ENCODE data around the gene MSANTD2.
A peak's percentile ranks its signal among the peaks of the same experiment; 100 is the strongest.

Gene MSANTD2

GRCh38 chr11:124740277-124740882, 59.8 kb downstream of the MSANTD2 start:
- peaks cover 93% of the 10 kb centered on the region for H3K27me3 ChIP-seq (replicated peaks; ENCODE audit: control insufficient read depth, insufficient read depth, low read length)
- H3K9me3 ChIP-seq (ENCODE audit: control insufficient read depth, low read length): no peaks in the 10 kb centered on the region
- no peak overlapping the region for H3K9ac ChIP-seq (ENCODE audit: low read length)
- H3K4me1 ChIP-seq (ENCODE audit: control insufficient read depth, insufficient read depth, low read length): peaks cover 5% of the 10 kb centered on the region
- H3K36me3 ChIP-seq (ENCODE audit: control insufficient read depth, insufficient read depth, low read length, severe bottlenecking): no peaks in the 10 kb centered on the region
- DNase-seq (ENCODE audit: low read depth): peak; percentile 57
- H3K4me3 ChIP-seq (ENCODE audit: low read length): peak overlapping the region; percentile 72

- H3K27me3 ChIP-seq (replicated peaks; ENCODE audit: control insufficient read depth, insufficient read depth, low read length): peaks cover 93% of the 10 kb centered on the region
Measured at GRCh38 chr11:124739479-124740276, 60.5 kb downstream of the MSANTD2 start, which contains the start of gene NRGN. Gene NRGN, plus strand, starts transcription at chr11:124739942. Its CDS starts 143 bp downstream, at chr11:124740085.

GRCh38 chr11:124738713-124739478, 61.3 kb downstream of the MSANTD2 start:
- H3K9me3 ChIP-seq (ENCODE audit: control insufficient read depth, low read length): no peaks in the 10 kb centered on the region
- no peak for DNase-seq (ENCODE audit: low read depth)
- no peaks in the 10 kb centered on the region for H3K36me3 ChIP-seq (ENCODE audit: control insufficient read depth, insufficient read depth, low read length, severe bottlenecking)
- H3K4me3 ChIP-seq (ENCODE audit: low read length): peak overlapping the region; percentile 73
- H3K9ac ChIP-seq (ENCODE audit: low read length): no peak overlapping the region
- peaks cover 90% of the 10 kb centered on the region for H3K27me3 ChIP-seq (replicated peaks; ENCODE audit: control insufficient read depth, insufficient read depth, low read length)
- peaks cover 5% of the 10 kb centered on the region for H3K4me1 ChIP-seq (ENCODE audit: control insufficient read depth, insufficient read depth, low read length)

More at GRCh38 chr11:124739479-124740276, 60.5 kb downstream of the MSANTD2 start, which contains the start of gene NRGN:
- peak; percentile 98 for DNase-seq (ENCODE audit: low read depth)
- H3K9ac ChIP-seq (ENCODE audit: low read length): no peak within 1 kb of the TSS
- H3K9me3 ChIP-seq (ENCODE audit: control insufficient read depth, low read length): no peaks in the 10 kb centered on the region
- H3K4me3 ChIP-seq (ENCODE audit: low read length): peak within 1 kb of the TSS; percentile 73
- peaks cover 5% of the 10 kb centered on the region for H3K4me1 ChIP-seq (ENCODE audit: control insufficient read depth, insufficient read depth, low read length)
- H3K36me3 ChIP-seq (ENCODE audit: control insufficient read depth, insufficient read depth, low read length, severe bottlenecking): no peaks in the 10 kb centered on the region

- Histone ChIP-seq H3K36me3 (ENCODE audit: control insufficient read depth, insufficient read depth, low read length, severe bottlenecking) (no peaks in the 10 kb centered on the region), H3K4me1 (ENCODE audit: control insufficient read depth, insufficient read depth, low read length) (peaks cover 5% of the 10 kb centered on the region), H3K4me3 (ENCODE audit: low read length) (no peak overlapping the region), H3K27me3 (replicated peaks; ENCODE audit: control insufficient read depth, insufficient read depth, low read length) (peaks cover 80% of the 10 kb centered on the region), H3K9ac (ENCODE audit: low read length) (no peak overlapping the region), H3K9me3 (ENCODE audit: control insufficient read depth, low read length) (no peaks in the 10 kb centered on the region)
- no peak for DNase-seq (ENCODE audit: low read depth)
Measured at GRCh38 chr11:124737638-124738305, 62.4 kb downstream of the MSANTD2 start.

GRCh38 chr11:124736736-124737135, 63.5 kb downstream of the MSANTD2 start:
- Histone ChIP-seq H3K9ac (ENCODE audit: low read length) (no peak overlapping the region), H3K4me3 (ENCODE audit: low read length) (no peak overlapping the region), H3K27me3 (replicated peaks; ENCODE audit: control insufficient read depth, insufficient read depth, low read length) (peaks cover 70% of the 10 kb centered on the region), H3K4me1 (ENCODE audit: control insufficient read depth, insufficient read depth, low read length) (peaks cover 5% of the 10 kb centered on the region), H3K9me3 (ENCODE audit: control insufficient read depth, low read length) (no peaks in the 10 kb centered on the region), H3K36me3 (ENCODE audit: control insufficient read depth, insufficient read depth, low read length, severe bottlenecking) (no peaks in the 10 kb centered on the region)
- no peak for DNase-seq (ENCODE audit: low read depth)

GRCh38 chr11:124732230-124732629, 68.0 kb downstream of the MSANTD2 start:
- H3K4me1 ChIP-seq (ENCODE audit: control insufficient read depth, insufficient read depth, low read length): peaks cover 3% of the 10 kb centered on the region
- H3K4me3 ChIP-seq (ENCODE audit: low read length): no peak overlapping the region
- DNase-seq (ENCODE audit: low read depth): no peak
- H3K9ac ChIP-seq (ENCODE audit: low read length): no peak overlapping the region
- no peaks in the 10 kb centered on the region for H3K36me3 ChIP-seq (ENCODE audit: control insufficient read depth, insufficient read depth, low read length, severe bottlenecking)
- peaks cover 39% of the 10 kb centered on the region for H3K27me3 ChIP-seq (replicated peaks; ENCODE audit: control insufficient read depth, insufficient read depth, low read length)
- H3K9me3 ChIP-seq (ENCODE audit: control insufficient read depth, low read length): no peaks in the 10 kb centered on the region

GRCh38 chr11:124729571-124729970, 70.6 kb downstream of the MSANTD2 start:
- Histone ChIP-seq H3K27me3 (replicated peaks; ENCODE audit: control insufficient read depth, insufficient read depth, low read length) (peaks cover 31% of the 10 kb centered on the region), H3K4me3 (ENCODE audit: low read length) (no peak overlapping the region), H3K9me3 (ENCODE audit: control insufficient read depth, low read length) (no peaks in the 10 kb centered on the region), H3K36me3 (ENCODE audit: control insufficient read depth, insufficient read depth, low read length, severe bottlenecking) (no peaks in the 10 kb centered on the region), H3K4me1 (ENCODE audit: control insufficient read depth, insufficient read depth, low read length) (peaks cover 15% of the 10 kb centered on the region), H3K9ac (ENCODE audit: low read length) (no peak overlapping the region)
- DNase-seq (ENCODE audit: low read depth): no peak

- no peaks in the 10 kb centered on the region for H3K36me3 ChIP-seq (ENCODE audit: control insufficient read depth, insufficient read depth, low read length, severe bottlenecking)
- no peaks in the 10 kb centered on the region for H3K9me3 ChIP-seq (ENCODE audit: control insufficient read depth, low read length)
- H3K4me3 ChIP-seq (ENCODE audit: low read length): no peak overlapping the region
- H3K27me3 ChIP-seq (replicated peaks; ENCODE audit: control insufficient read depth, insufficient read depth, low read length): peaks cover 39% of the 10 kb centered on the region
- no peak for DNase-seq (ENCODE audit: low read depth)
- peaks cover 15% of the 10 kb centered on the region for H3K4me1 ChIP-seq (ENCODE audit: control insufficient read depth, insufficient read depth, low read length)
- H3K9ac ChIP-seq (ENCODE audit: low read length): no peak overlapping the region
Measured at GRCh38 chr11:124728134-124728533, 72.1 kb downstream of the MSANTD2 start.

- no peak for DNase-seq (ENCODE audit: low read depth)
- H3K9me3 ChIP-seq (ENCODE audit: control insufficient read depth, low read length): no peaks in the 10 kb centered on the region
- peaks cover 15% of the 10 kb centered on the region for H3K4me1 ChIP-seq (ENCODE audit: control insufficient read depth, insufficient read depth, low read length)
- H3K27me3 ChIP-seq (replicated peaks; ENCODE audit: control insufficient read depth, insufficient read depth, low read length): peaks cover 45% of the 10 kb centered on the region
- H3K9ac ChIP-seq (ENCODE audit: low read length): no peak overlapping the region
- no peak overlapping the region for H3K4me3 ChIP-seq (ENCODE audit: low read length)
- H3K36me3 ChIP-seq (ENCODE audit: control insufficient read depth, insufficient read depth, low read length, severe bottlenecking): no peaks in the 10 kb centered on the region
Measured at GRCh38 chr11:124727474-124727873, 72.7 kb downstream of the MSANTD2 start.

- no peak overlapping the region for H3K9ac ChIP-seq (ENCODE audit: low read length)
- H3K27me3 ChIP-seq (replicated peaks; ENCODE audit: control insufficient read depth, insufficient read depth, low read length): peaks cover 56% of the 10 kb centered on the region
- H3K4me3 ChIP-seq (ENCODE audit: low read length): no peak overlapping the region
Measured at GRCh38 chr11:124725719-124726105, 74.5 kb downstream of the MSANTD2 start.

More at GRCh38 chr11:124725719-124726105, 74.5 kb downstream of the MSANTD2 start:
- no peak for DNase-seq (ENCODE audit: low read depth)
- Histone ChIP-seq H3K9me3 (ENCODE audit: control insufficient read depth, low read length) (no peaks in the 10 kb centered on the region), H3K36me3 (ENCODE audit: control insufficient read depth, insufficient read depth, low read length, severe bottlenecking) (no peaks in the 10 kb centered on the region), H3K4me1 (ENCODE audit: control insufficient read depth, insufficient read depth, low read length) (peaks cover 15% of the 10 kb centered on the region)
